HepG2 (cell line): Measurements from ENCODE around the gene PLCG1. TPM values are rescaled to one million over a fixed set of nuclear protein-coding genes. Genes with fewer than 3 reads are reported as not detected.

Source experiments
- ADNP ChIP-seq: sonication (generic); formaldehyde crosslinking; IDR thresholded peaks from 2 replicates; pipeline ENCODE4 v1.4.0; 2020; ENCODE audit warnings: missing genetic modification reagents
- BRCA1 ChIP-seq: sonication (generic); formaldehyde crosslinking; IDR thresholded peaks from 2 replicates; pipeline ENCODE4 v1.4.0; 2020; ENCODE audit warnings: missing genetic modification reagents
- CBX5 ChIP-seq: sonication (generic); formaldehyde crosslinking; IDR thresholded peaks from 2 replicates; pipeline ENCODE4 v1.4.0; 2020; ENCODE audit warnings: missing genetic modification reagents, borderline replicate concordance
- DNMT1 ChIP-seq: sonication (generic); formaldehyde crosslinking; IDR thresholded peaks from 2 replicates; pipeline ENCODE4 v1.5.1; 2020; ENCODE audit warnings: mild to moderate bottlenecking, missing genetic modification reagents
- FOXM1 ChIP-seq: sonication (generic); formaldehyde crosslinking; IDR thresholded peaks from 2 replicates; pipeline ENCODE4 v1.5.0; 2020; ENCODE audit warnings: missing genetic modification reagents
- JUN ChIP-seq: sonication (generic); formaldehyde crosslinking; IDR thresholded peaks from 2 replicates; pipeline ENCODE4 v1.4.0; 2020; ENCODE audit warnings: mild to moderate bottlenecking, missing genetic modification reagents
- LRRFIP1 ChIP-seq: sonication (generic); formaldehyde crosslinking; conservative IDR thresholded peaks from 2 replicates; pipeline ENCODE4 v1.4.0; 2020; ENCODE audit warnings: missing genetic modification reagents
- MXI1 ChIP-seq: IDR thresholded peaks from 3 replicates; pipeline ENCODE4 v1.6.1; 2012; ENCODE audit warnings: low read depth, low read length, inconsistent platforms, borderline replicate concordance
- RARA ChIP-seq: IDR thresholded peaks from 2 replicates; pipeline ENCODE4 v1.6.1; 2016; ENCODE audit warnings: missing genetic modification reagents, missing compliant biosample characterization
- REST ChIP-seq, 2 experiments: IDR thresholded peaks; 2 replicates each; pipeline ENCODE4 v1.6.1; 2011 to 2012; ENCODE audit warnings: low read length in 2 of 2, borderline replicate concordance in 1 of 2, low read depth in 1 of 2, mild to moderate bottlenecking in 1 of 2, moderate library complexity in 1 of 2
- SP5 ChIP-seq: IDR thresholded peaks from 2 replicates; pipeline ENCODE4 v1.6.1; 2016; ENCODE audit warnings: low read depth, borderline replicate concordance
- SRY ChIP-seq: sonication (generic); formaldehyde crosslinking; IDR thresholded peaks from 2 replicates; pipeline ENCODE4 v1.8.0; 2022; ENCODE audit warnings: mild to moderate bottlenecking, missing genetic modification reagents
- ZBTB7A ChIP-seq: sonication (generic); formaldehyde crosslinking; IDR thresholded peaks from 2 replicates; pipeline ENCODE4 v1.8.0; 2022; ENCODE audit warnings: mild to moderate bottlenecking, missing genetic modification reagents
- ZFP41 ChIP-seq: sonication (generic); formaldehyde crosslinking; IDR thresholded peaks from 2 replicates; pipeline ENCODE4 v1.4.0; 2020; ENCODE audit warnings: mild to moderate bottlenecking, missing genetic modification reagents, borderline replicate concordance
- ZIK1 ChIP-seq: sonication (generic); formaldehyde crosslinking; IDR thresholded peaks from 2 replicates; pipeline ENCODE4 v1.5.0; 2020; ENCODE audit warnings: mild to moderate bottlenecking, low read depth, missing genetic modification reagents, borderline replicate concordance
- ZNF10 ChIP-seq: sonication (generic); formaldehyde crosslinking; IDR thresholded peaks from 2 replicates; pipeline ENCODE4 v1.4.0; 2020; ENCODE audit warnings: mild to moderate bottlenecking, low read depth, missing genetic modification reagents, borderline replicate concordance
- ZNF101 ChIP-seq: sonication (generic); formaldehyde crosslinking; IDR thresholded peaks from 2 replicates; pipeline ENCODE4 v1.4.0; 2020; ENCODE audit warnings: mild to moderate bottlenecking, low read depth, missing genetic modification reagents, borderline replicate concordance
- ZNF282 ChIP-seq: fragments of 450-650 bp; IDR thresholded peaks from 2 replicates; pipeline ENCODE4 v1.6.1; 2018; ENCODE audit not compliant: partially characterized antibody
- ZNF354B ChIP-seq: sonication (generic); formaldehyde crosslinking; IDR thresholded peaks from 2 replicates; pipeline ENCODE4 v1.8.0; 2022; ENCODE audit warnings: mild to moderate bottlenecking, missing genetic modification reagents
- ZNF704 ChIP-seq: sonication (generic); formaldehyde crosslinking; IDR thresholded peaks from 2 replicates; pipeline ENCODE4 v1.8.1; 2023; ENCODE audit warnings: mild to moderate bottlenecking, inconsistent platforms, moderate library complexity, missing genetic modification reagents, borderline replicate concordance
- ZNF776 ChIP-seq: sonication (generic); formaldehyde crosslinking; IDR thresholded peaks from 2 replicates; pipeline ENCODE4 v1.4.0; 2020; ENCODE audit warnings: mild to moderate bottlenecking, missing genetic modification reagents
- ZNF878 ChIP-seq: sonication (generic); formaldehyde crosslinking; IDR thresholded peaks from 2 replicates; pipeline ENCODE4 v1.8.1; 2023; ENCODE audit warnings: mild to moderate bottlenecking, missing genetic modification reagents, moderate library complexity
- polyA plus RNA-seq, 8 experiments: library from polyadenylated mRNA; depleted of rRNA in 3 of 8; stranded (reverse) in 7 of 8; unstranded in 1 of 8; fragments of >200 nt; fragmentation: Illumina TruSeq in 4 of 8; extraction: Trizol in 4 of 8; gene quantifications; 2 replicates each; pipeline versions ENCODE4 v1.2.1 to v1.2.3, GENCODE V29; 2011 to 2016; ENCODE audit warnings: low read depth in 4 of 8, missing spikeins in 1 of 8, mixed read lengths in 1 of 8; ENCODE audit not compliant: insufficient read depth in 1 of 8
- total RNA-seq, 5 experiments: library from RNA; depleted of rRNA; stranded (reverse); fragments of >200 nt; fragmentation: Illumina TruSeq; extraction: Trizol; gene quantifications; 2 replicates each; pipeline ENCODE4 v1.2.3, GENCODE V29; 2016; ENCODE audit warnings: low read depth in 1 of 5

The PLCG1 gene
- total and polyA plus RNA-seq, 2 of the 13 experiments (the other 11 are each of a cell fraction or from before 2014, with no cell fraction given) = 85.3 to 158 TPM

- no peak for TF ChIP-seq ZNF282
- peak; percentile 83; the same call in 1 of the 2 replicates for TF ChIP-seq ZBTB7A (CRISPR knock-in tag)
- no peak; the same call in 1 of the 2 replicates for TF ChIP-seq JUN (CRISPR knock-in tag)
- TF ChIP-seq ZFP41 (CRISPR knock-in tag) = 0 out of 2 replicates have a peak, but pooled peaks have one; percentile 79
- TF ChIP-seq DNMT1 (CRISPR knock-in tag) = no peak
- no peak for TF ChIP-seq REST (IDR thresholded peaks at IDR 0.05; ENCODE audit: borderline replicate concordance in 1 of 2, low read depth in 1 of 2, low read length in 2 of 2)
- no peak for TF ChIP-seq ZNF10
- 0 out of 2 replicates have a peak, but pooled peaks have one; percentile 10 for TF ChIP-seq CBX5 (CRISPR knock-in tag)
- peak; percentile 37; the same call in 1 of the 2 replicates for TF ChIP-seq BRCA1 (CRISPR knock-in tag)
- TF ChIP-seq ZIK1 (CRISPR knock-in tag) = peak; percentile 66; the same call in 1 of the 2 replicates
- TF ChIP-seq SP5 (CRISPR knock-in tag) = peak; percentile 41; the same call in 1 of the 2 replicates
- TF ChIP-seq ZNF101 (CRISPR knock-in tag) = 0 out of 2 replicates have a peak, but pooled peaks have one; percentile 6
- no peak for TF ChIP-seq LRRFIP1 (CRISPR knock-in tag)
- peak; percentile 44; the same call in 1 of the 2 replicates for TF ChIP-seq RARA
- TF ChIP-seq ZNF878 (CRISPR knock-in tag) = no peak; the same call in 1 of the 2 replicates
- no peak; the same call in 1 of the 2 replicates for TF ChIP-seq FOXM1 (CRISPR knock-in tag)
- TF ChIP-seq ADNP = no peak
- peak; percentile 70; the same call in 1 of the 2 replicates for TF ChIP-seq ZNF704 (CRISPR knock-in tag)
- TF ChIP-seq ZNF776 = no peak; the same call in 1 of the 2 replicates
- no peak; the same call in 1 of the 2 replicates for TF ChIP-seq SRY (CRISPR knock-in tag)
- no peak; the same call in 2 of the 3 replicates for TF ChIP-seq MXI1
- 0 out of 2 replicates have a peak, but pooled peaks have one; percentile 75 for TF ChIP-seq ZNF354B (CRISPR knock-in tag)
Observed at GRCh38 chr20:41137614-41138474, 501 bp downstream of the PLCG1 start (continued).
